ENCODE data around the gene INPP1.

GRCh38 chr2:190318514-190318913, 24.9 kb upstream of the INPP1 start:
- no peak for TF ChIP-seq CTCF (conservative IDR thresholded peaks at IDR 0.05)
- no peak for TF ChIP-seq EZH2 (IDR thresholded peaks at IDR 0.05; ENCODE audit: low read depth)
